ENCODE measurements around the gene TYROBP.

DNA sequence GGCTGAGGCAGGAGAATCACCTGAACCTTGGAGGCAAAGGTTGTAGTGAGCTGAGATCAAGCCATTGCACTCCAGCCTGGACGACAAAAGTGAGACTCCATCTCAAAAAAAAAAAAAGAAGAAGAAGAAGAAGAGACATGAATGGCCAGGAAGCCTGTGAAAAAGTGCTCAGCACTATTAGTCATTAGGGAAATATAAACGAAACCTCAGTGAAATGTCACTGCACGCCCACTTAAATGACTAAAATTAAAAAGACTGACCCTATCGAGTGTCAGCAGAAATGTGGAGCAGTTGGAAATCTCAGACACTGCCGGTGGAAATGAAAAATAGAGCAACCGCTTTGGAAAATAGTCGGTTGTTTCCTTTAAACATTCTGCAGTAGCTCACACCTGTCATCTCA, 5.5 kb upstream of the TYROBP start:
- TF ChIP-seq POLR2A (IDR thresholded peaks at IDR 0.05) (no peak), POLR2AphosphoS5 (IDR thresholded peaks at IDR 0.05) (no peak)
- TF ChIP-seq, protein P1, sequence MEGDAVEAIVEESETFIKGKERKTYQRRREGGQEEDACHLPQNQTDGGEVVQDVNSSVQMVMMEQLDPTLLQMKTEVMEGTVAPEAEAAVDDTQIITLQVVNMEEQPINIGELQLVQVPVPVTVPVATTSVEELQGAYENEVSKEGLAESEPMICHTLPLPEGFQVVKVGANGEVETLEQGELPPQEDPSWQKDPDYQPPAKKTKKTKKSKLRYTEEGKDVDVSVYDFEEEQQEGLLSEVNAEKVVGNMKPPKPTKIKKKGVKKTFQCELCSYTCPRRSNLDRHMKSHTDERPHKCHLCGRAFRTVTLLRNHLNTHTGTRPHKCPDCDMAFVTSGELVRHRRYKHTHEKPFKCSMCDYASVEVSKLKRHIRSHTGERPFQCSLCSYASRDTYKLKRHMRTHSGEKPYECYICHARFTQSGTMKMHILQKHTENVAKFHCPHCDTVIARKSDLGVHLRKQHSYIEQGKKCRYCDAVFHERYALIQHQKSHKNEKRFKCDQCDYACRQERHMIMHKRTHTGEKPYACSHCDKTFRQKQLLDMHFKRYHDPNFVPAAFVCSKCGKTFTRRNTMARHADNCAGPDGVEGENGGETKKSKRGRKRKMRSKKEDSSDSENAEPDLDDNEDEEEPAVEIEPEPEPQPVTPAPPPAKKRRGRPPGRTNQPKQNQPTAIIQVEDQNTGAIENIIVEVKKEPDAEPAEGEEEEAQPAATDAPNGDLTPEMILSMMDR (IDR thresholded peaks at IDR 0.05): no peak

All from prostate gland (tissue), 2 donors.